Measurements from ENCODE around the gene MINPP1.
"Not testable (repeated sequence)": the region's sequence is repeated elsewhere in the genome, so short reads cannot be mapped to it uniquely, and the experiment has no call there.

MINPP1 gene

GRCh38 chr10:87504640-87505365 is at the start of gene MINPP1:
TSS of gene MINPP1 (plus strand) at chr10:87504893. CDS start at chr10:87504916, 23 bp downstream.
- no peak for DNase-seq

GRCh38 chr10:87456586-87457220 is 48.0 kb upstream of the MINPP1 start:
- DNase-seq = not testable (repeated sequence)

- not testable (repeated sequence) for DNase-seq
Measured at GRCh38 chr10:87461751-87462150, 42.9 kb upstream of the MINPP1 start.

- DNase-seq = not testable (repeated sequence)
Measured at GRCh38 chr10:87466849-87467248, 37.8 kb upstream of the MINPP1 start.

- not testable (repeated sequence) for DNase-seq
Measured at GRCh38 chr10:87488733-87489132, 16.0 kb upstream of the MINPP1 start.

- not testable (repeated sequence) for DNase-seq
Measured at GRCh38 chr10:87490285-87490684, 14.4 kb upstream of the MINPP1 start.

- not testable (repeated sequence) for DNase-seq
Measured at GRCh38 chr10:87492450-87492849, 12.2 kb upstream of the MINPP1 start.

- DNase-seq = not testable (repeated sequence)
Measured at GRCh38 chr10:87495446-87495845, 9.2 kb upstream of the MINPP1 start.

- DNase-seq = not testable (repeated sequence)
Measured at GRCh38 chr10:87497386-87497785, 7.3 kb upstream of the MINPP1 start.

- DNase-seq = not testable (repeated sequence)
Measured at GRCh38 chr10:87498106-87498789, 6.4 kb upstream of the MINPP1 start.

- no peak for DNase-seq
Measured at GRCh38 chr10:87500646-87501048, 4.0 kb upstream of the MINPP1 start.

GRCh38 chr10:87503401-87503800 is 1.3 kb upstream of the MINPP1 start:
- no peak for DNase-seq

- no peak for DNase-seq
Measured at GRCh38 chr10:87503886-87504285, 807 bp upstream of the MINPP1 start.

GRCh38 chr10:87504307-87504639 is 420 bp upstream of the MINPP1 start:
- DNase-seq = no peak

GRCh38 chr10:87505366-87506111 is 846 bp downstream of the MINPP1 start:
- no peak for DNase-seq

- no peak for DNase-seq
Measured at GRCh38 chr10:87506956-87507355, 2.3 kb downstream of the MINPP1 start.

- no peak for DNase-seq
Measured at GRCh38 chr10:87507879-87508483, 3.3 kb downstream of the MINPP1 start.

- no peak for DNase-seq
Measured at GRCh38 chr10:87508837-87509236, 4.1 kb downstream of the MINPP1 start.

GRCh38 chr10:87510025-87510424 is 5.3 kb downstream of the MINPP1 start:
- no peak for DNase-seq

- DNase-seq = no peak
Measured at GRCh38 chr10:87511526-87511925, 6.8 kb downstream of the MINPP1 start.

- DNase-seq = no peak
Measured at GRCh38 chr10:87518937-87519336, 14.2 kb downstream of the MINPP1 start.

GRCh38 chr10:87519582-87519981 is 14.9 kb downstream of the MINPP1 start:
- no peak for DNase-seq

- no peak for DNase-seq
Measured at GRCh38 chr10:87523731-87524130, 19.0 kb downstream of the MINPP1 start.

All from NCI-H187 treated with DMSO at 0.1 percent for 48 hours (cell line).